HT1080 (cell line): ENCODE measurements around the gene OR4F16. TPM values are rescaled to one million over a fixed set of nuclear protein-coding genes. Genes with fewer than 3 reads are reported as not detected.
"Not testable (repeated sequence)": the region's sequence is repeated elsewhere in the genome, so short reads cannot be mapped to it uniquely, and the experiment has no call there.

ENCODE experiments used
- DNase-seq: peaks from one replicate; pipeline ENCODE4 v3.0.0-alpha.2; 2015; ENCODE audit warnings: low read depth
- polyA plus RNA-seq, 2 experiments: library from polyadenylated mRNA; depleted of rRNA; stranded (reverse); fragments of >200 nt; gene quantifications; 2 replicates each; pipeline ENCODE4 v1.2.3, GENCODE V29; 2015
- total RNA-seq: library from RNA; depleted of rRNA; stranded (reverse); fragments of >200 nt; shearing (Covaris generic); gene quantifications from 2 replicates; pipeline ENCODE4 v1.2.3, GENCODE V29; 2014; rRNA removed

OR4F16 gene
- not detected in 2 replicates for total RNA-seq
- not detected in 2 replicates for polyA plus RNA-seq (2015; cell fraction: cytosol; rRNA removed)
- not detected in 2 replicates for polyA plus RNA-seq (2015; cell fraction: nucleus; rRNA removed)

- DNase-seq, result not testable (repeated sequence)
Measured at GRCh38 chr1:686554-686953, at the start of gene OR4F16. OR4F16 (minus strand) TSS chr1:686654; CDS start chr1:686654, 0 bp downstream.

- DNase-seq, result not testable (repeated sequence)
Measured at GRCh38 chr1:733649-734048, 47.2 kb upstream of the OR4F16 start.

GRCh38 chr1:727040-727439 is 40.6 kb upstream of the OR4F16 start:
- DNase-seq, result not testable (repeated sequence)

Other genes with a start within 250 kb of the OR4F16 start
- not detected in 2 replicates for gene OR4F29, start 235.0 kb downstream of the OR4F16 start, total RNA-seq
- 0.37 and 0.50 TPM in 2 replicates for gene SAMD11, start 237.3 kb upstream of the OR4F16 start, total RNA-seq